ENCODE measurements around the gene PPP2R3B.

- TF ChIP-seq CTCF (IDR thresholded peaks at IDR 0.05) (no peak), POLR2A (IDR thresholded peaks at IDR 0.05) (no peak)
Measured at GRCh38 chrX:287670-288069, 99.0 kb downstream of the PPP2R3B start.
